GM12878 (cell line): ENCODE results near the gene IGLL1. TPM values are rescaled to one million over a fixed set of nuclear protein-coding genes. Genes with fewer than 3 reads are reported as not detected.

Source experiments
- ATAC-seq: fragments of 200-7000 bp; cut with Tn5 transposase; 3 replicates; pipeline ENCODE4 v1.9.1; 2020; ENCODE audit warnings: mild to moderate bottlenecking, moderate library complexity
- BruUV-seq: library from RNA; stranded (reverse); fragments of 400-500 nt; replicated peaks from 2 replicates; lab custom pipeline; 2021; lab: Mats Ljungman, UMichigan
- CTCF ChIA-PET: fragments of 300-600 bp; sonication (Branson Sonifier 250); formaldehyde crosslinking; extraction: SDS; loops from one replicate; lab custom pipeline; 2021; ENCODE audit warnings: inconsistent platforms; lab: Yijun Ruan, JAX
- POLR2A ChIA-PET: fragments of 350-600 bp; formaldehyde crosslinking; extraction: SDS; loops from one replicate; lab custom pipeline; 2021; ENCODE audit warnings: inconsistent platforms; lab: Charles Lee
- RAD21 ChIA-PET: fragments of 300-600 bp; sonication (Branson Sonifier 250); formaldehyde crosslinking; loops from one replicate; lab custom pipeline; 2023; ENCODE audit warnings: antibody characterized with exemption; ENCODE audit not compliant: unreplicated experiment; lab: Charles Lee
- SMC1A ChIA-PET: fragments of 300-600 bp; sonication (Branson Sonifier 250); formaldehyde crosslinking; loops from one replicate; lab custom pipeline; 2023; ENCODE audit not compliant: unreplicated experiment, uncharacterized antibody; lab: Charles Lee
- DNase-seq: peaks from one replicate; pipeline ENCODE4 v3.0.0-alpha.2; 2011; ENCODE audit warnings: low read depth, low spot score
- FAIRE-seq: peaks from 3 replicates; lab custom pipeline; 2011; peaks lifted over from hg19 to GRCh38; lab: Jason Lieb, UNC
- H2AFZ ChIP-seq: 2 replicates; pipeline ENCODE4 v1.6.0; 2011; ENCODE audit warnings: low read depth, low read length, control low read depth; ENCODE audit not compliant: control insufficient read depth
- H3K27ac ChIP-seq: 2 replicates; pipeline ENCODE4 v1.5.1; 2011; ENCODE audit warnings: control low read depth; ENCODE audit not compliant: control insufficient read depth, insufficient read depth
- H3K27me3 ChIP-seq, 2 experiments: replicated peaks in 1 of 2; 2 replicates each; pipeline versions ENCODE4 v1.6.0 to v1.6.1; 2011; ENCODE audit warnings: low read length in 1 of 2; ENCODE audit not compliant: control insufficient read depth in 2 of 2, insufficient read depth in 2 of 2
- H3K36me3 ChIP-seq, 2 experiments: 2 replicates each; pipeline ENCODE4 v1.5.1; 2011; ENCODE audit warnings: low read length in 1 of 2; ENCODE audit not compliant: control insufficient read depth in 2 of 2, insufficient read depth in 2 of 2
- H3K4me1 ChIP-seq: 2 replicates; pipeline ENCODE4 v1.6.1; 2011; ENCODE audit warnings: mild to moderate bottlenecking, low read length, moderate library complexity, mixed read lengths; ENCODE audit not compliant: control insufficient read depth, insufficient read depth
- H3K4me2 ChIP-seq: 2 replicates; pipeline ENCODE4 v1.6.0; 2011; ENCODE audit warnings: control low read depth; ENCODE audit not compliant: control insufficient read depth, insufficient read depth
- H3K4me3 ChIP-seq: fragments of 200-600 bp; sonication (generic); 2 replicates; pipeline ENCODE4 v1.5.1; 2016
- H3K79me2 ChIP-seq: 2 replicates; pipeline ENCODE4 v1.6.0; 2011; ENCODE audit warnings: low read length; ENCODE audit not compliant: control insufficient read depth, insufficient read depth
- H3K9ac ChIP-seq: 2 replicates; pipeline ENCODE4 v1.8.0; 2011; ENCODE audit warnings: low read length, control low read depth, mixed read lengths; ENCODE audit not compliant: control insufficient read depth, insufficient read depth
- H3K9me3 ChIP-seq: replicated peaks from 3 replicates; pipeline ENCODE4 v1.5.1; 2011; ENCODE audit warnings: mild to moderate bottlenecking, low read length; ENCODE audit not compliant: control insufficient read depth, insufficient read depth
- H4K20me1 ChIP-seq: 2 replicates; pipeline ENCODE4 v1.6.0; 2011; ENCODE audit not compliant: control insufficient read depth, insufficient read depth
- ASH2L ChIP-seq: fragments of 300-600, 200-600 bp; sonication (generic); IDR thresholded peaks from 2 replicates; pipeline ENCODE4 v1.6.1; 2017; ENCODE audit warnings: low read depth, mild to moderate bottlenecking, borderline replicate concordance
- BRCA1 ChIP-seq: IDR thresholded peaks from 2 replicates; pipeline ENCODE4 v1.6.1; 2011; ENCODE audit warnings: low read depth, low read length, improper control_type of control experiment
- CBX3 ChIP-seq: fragments of 200-600 bp; sonication (generic); IDR thresholded peaks from 2 replicates; pipeline ENCODE4 v1.6.1; 2016; ENCODE audit warnings: low read depth, borderline replicate concordance
- CEBPB ChIP-seq, 2 experiments: fragments of 150-350 bp in 1 of 2; IDR thresholded peaks; 2 replicates each; pipeline ENCODE4 v1.6.1; 2012 to 2014; ENCODE audit warnings: low read depth in 2 of 2, low read length in 2 of 2, borderline replicate concordance in 1 of 2, inconsistent platforms in 1 of 2
- FOXM1 ChIP-seq: IDR thresholded peaks from 2 replicates; pipeline ENCODE4 v1.6.1; 2012; ENCODE audit warnings: low read depth, mild to moderate bottlenecking, inconsistent platforms, low read length, moderate library complexity
- GATAD2B ChIP-seq: fragments of 450-650 bp; conservative IDR thresholded peaks from 2 replicates; pipeline ENCODE4 v1.6.1; 2017; ENCODE audit warnings: low read depth, mild to moderate bottlenecking, moderate library complexity
- KAT2A ChIP-seq: conservative IDR thresholded peaks from 2 replicates; pipeline ENCODE4 v1.6.1; 2011; ENCODE audit warnings: low read depth, low read length; ENCODE audit not compliant: control insufficient read depth
- KLF5 ChIP-seq: fragments of 450-650 bp; IDR thresholded peaks from 2 replicates; pipeline ENCODE4 v1.6.1; 2014; ENCODE audit warnings: mild to moderate bottlenecking; ENCODE audit not compliant: partially characterized antibody
- MYC ChIP-seq: IDR thresholded peaks from 2 replicates; pipeline ENCODE4 v1.6.1; 2011; ENCODE audit warnings: mild to moderate bottlenecking, low read length, moderate library complexity, inconsistent platforms; ENCODE audit not compliant: insufficient read depth, insufficient replicate concordance, insufficient read length, severe bottlenecking
- NRF1 ChIP-seq: conservative IDR thresholded peaks from 2 replicates; pipeline ENCODE4 v1.6.1; 2011; ENCODE audit warnings: mild to moderate bottlenecking, low read depth, low read length, improper control_type of control experiment
- ZNF24 ChIP-seq: fragments of 450-650 bp; IDR thresholded peaks from 2 replicates; pipeline ENCODE4 v1.6.1; 2017; ENCODE audit warnings: antibody characterized with exemption, mild to moderate bottlenecking
- WGBS: methylation state at CpG from one replicate; pipeline ENCODE4 v1.1.6; 2016; ENCODE audit warnings: low lambda C conversion rate; ENCODE audit not compliant: insufficient replicate concordance, insufficient coverage; ENCODE audit errors: missing lambda C conversion rate; 5-methylcytosine and 5-hydroxymethylcytosine counted together
- in situ Hi-C: fragments of 300-500 bp; cut with MboI; formaldehyde crosslinking; loops from 9 replicates; pipeline ENCODE4 v1.14.3; 2018; ENCODE audit warnings: mixed read lengths
- intact Hi-C: fragments of 100-400 bp; cut with micrococcal nuclease; formaldehyde crosslinking; loops from one replicate; pipeline ENCODE4 v1.14.2; 2022; ENCODE audit not compliant: unreplicated experiment
- polyA plus RNA-seq, 11 experiments: library from polyadenylated mRNA; depleted of rRNA in 4 of 11; unstranded in 6 of 11; stranded (reverse) in 5 of 11; fragments of >200 nt; fragmentation: Nextera tagmentation in 4 of 11; fragmentation: Illumina TruSeq in 1 of 11; extraction: Ambion mirVana in 4 of 11; extraction: Trizol in 1 of 11; gene quantifications; 1 replicate in 1 of 11; 2 replicates in 10 of 11; pipeline versions ENCODE4 v1.2.1 to v1.2.3, GENCODE V29; 2011 to 2016; ENCODE audit warnings: inconsistent platforms in 2 of 11, missing spikeins in 2 of 11, low read depth in 1 of 11
- total RNA-seq, 4 experiments: library from RNA; depleted of rRNA in 3 of 4; stranded (reverse); fragments of >200 nt in 3 of 4; fragmentation: Illumina TruSeq in 1 of 4; extraction: Trizol in 1 of 4; gene quantifications; 2 replicates each; pipeline versions ENCODE4 v1.2.1 to v1.2.3, GENCODE V29; 2013 to 2021
- TF ChIP-seq, protein P1 (sequence below): IDR thresholded peaks from 2 replicates; pipeline ENCODE4 v1.6.1; 2011; ENCODE audit warnings: mild to moderate bottlenecking, low read depth, low read length, moderate library complexity; ENCODE audit not compliant: insufficient replicate concordance
- TF ChIP-seq, protein P2 (sequence below): IDR thresholded peaks from 2 replicates; pipeline ENCODE4 v1.6.1; 2011; ENCODE audit warnings: borderline replicate concordance, low read depth, mild to moderate bottlenecking, moderate library complexity, low read length; ENCODE audit not compliant: insufficient read depth, poor library complexity, severe bottlenecking
- TF ChIP-seq, protein P3 (sequence below): IDR thresholded peaks from 2 replicates; pipeline ENCODE4 v1.6.1; 2012; ENCODE audit warnings: low read length, inconsistent platforms
- TF ChIP-seq, protein P4 (sequence below): fragments of 450-650 bp; IDR thresholded peaks from 2 replicates; pipeline ENCODE4 v1.6.1; 2017; ENCODE audit warnings: borderline replicate concordance

Gene IGLL1
- total and polyA plus RNA-seq, 10 of the 15 experiments (the other 5 are each of a cell fraction or from before 2014, with no cell fraction given): not detected

DNA sequence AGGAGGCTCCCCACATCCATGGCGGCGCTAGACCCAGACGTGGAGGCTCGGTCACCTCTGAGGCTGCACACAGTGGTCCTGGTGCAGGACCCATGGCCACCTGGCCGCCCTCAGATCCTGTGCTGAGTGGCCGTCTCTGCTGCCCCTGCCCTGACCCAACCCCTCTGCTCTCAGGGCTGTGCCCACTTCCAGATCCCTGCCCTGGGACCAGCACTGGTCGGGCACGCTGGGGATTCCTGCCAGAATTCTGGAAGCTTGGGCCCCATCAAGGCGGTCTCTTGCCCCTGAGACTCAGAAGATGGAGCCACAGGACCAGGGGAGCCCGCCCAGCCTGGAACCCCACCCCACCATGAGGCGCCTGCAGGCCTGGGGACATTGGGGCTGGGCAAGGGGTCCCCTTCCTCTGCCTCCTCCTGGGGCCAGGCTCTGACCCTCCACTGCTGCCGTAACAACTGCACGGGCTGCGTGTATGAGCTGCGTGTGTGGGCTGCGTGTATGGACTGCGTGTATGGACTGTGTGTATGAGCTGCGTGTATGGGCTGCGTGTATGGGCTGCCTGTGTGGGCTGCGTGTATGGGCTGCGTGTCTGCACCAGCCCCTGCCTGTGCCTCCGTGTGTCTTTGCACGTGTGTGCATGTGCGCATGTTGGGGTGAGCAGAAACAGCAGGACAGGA, 48.7 kb downstream of the IGLL1 start (continued):
- TF ChIP-seq, protein P1, sequence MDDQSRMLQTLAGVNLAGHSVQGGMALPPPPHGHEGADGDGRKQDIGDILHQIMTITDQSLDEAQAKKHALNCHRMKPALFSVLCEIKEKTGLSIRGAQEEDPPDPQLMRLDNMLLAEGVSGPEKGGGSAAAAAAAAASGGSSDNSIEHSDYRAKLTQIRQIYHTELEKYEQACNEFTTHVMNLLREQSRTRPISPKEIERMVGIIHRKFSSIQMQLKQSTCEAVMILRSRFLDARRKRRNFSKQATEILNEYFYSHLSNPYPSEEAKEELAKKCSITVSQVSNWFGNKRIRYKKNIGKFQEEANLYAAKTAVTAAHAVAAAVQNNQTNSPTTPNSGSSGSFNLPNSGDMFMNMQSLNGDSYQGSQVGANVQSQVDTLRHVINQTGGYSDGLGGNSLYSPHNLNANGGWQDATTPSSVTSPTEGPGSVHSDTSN: no peak
- TF ChIP-seq NRF1 (no peak), BRCA1 (no peak), FOXM1 (no peak), GATAD2B (no peak), CEBPB (IDR thresholded peaks at IDR 0.05; ENCODE audit: borderline replicate concordance in 1 of 2, low read depth in 2 of 2, low read length in 2 of 2) (no peak), KAT2A (no peak), ASH2L (no peak), KLF5 (no peak), CBX3 (no peak)
- TF ChIP-seq, all 136 proteins: peak for 0

DNA sequence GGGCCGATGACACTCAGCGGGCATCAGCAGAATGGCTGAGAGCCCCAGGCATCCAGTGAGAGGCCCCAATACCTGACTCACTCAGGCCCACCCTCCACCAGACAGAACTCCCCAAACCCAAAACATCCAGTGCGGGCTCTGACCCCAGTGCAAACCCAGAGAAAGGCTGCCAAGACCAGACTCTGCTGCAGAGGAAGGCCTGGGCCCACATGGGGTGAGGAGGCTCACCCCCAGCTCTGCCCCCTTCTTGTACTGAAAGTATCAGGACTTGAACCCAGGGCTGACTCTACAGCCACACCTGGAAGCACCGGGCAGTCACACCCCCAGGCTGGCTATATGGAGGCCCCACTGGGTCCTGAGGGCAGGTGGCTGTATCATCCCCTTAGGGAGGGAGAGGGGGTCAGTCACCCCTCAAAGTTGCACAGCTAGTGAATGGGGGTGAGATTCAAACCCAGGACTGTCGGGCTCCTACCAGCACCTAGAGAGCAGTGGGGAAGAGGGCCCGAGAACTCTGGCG, 49.3 kb downstream of the IGLL1 start:
- Histone ChIP-seq H3K27ac (no peak overlapping the region), H3K79me2 (no peaks in the 10 kb centered on the region), H3K27me3 (peaks cover 0 to 2% of the 10 kb centered on the region in 2 experiments; a peak in 2 of 4 replicates), H3K4me1 (no peaks in the 10 kb centered on the region), H4K20me1 (no peaks in the 10 kb centered on the region), H2AFZ (no peak overlapping the region), H3K9ac (no peak overlapping the region), H3K9me3 (no peaks in the 10 kb centered on the region), H3K4me2 (no peak overlapping the region), H3K4me3 (no peak overlapping the region), H3K36me3 (no peaks in the 10 kb centered on the region)
- intact Hi-C loops: loop anchor here (10.0 kb wide), 1 partner anchor 216 kb away; no protein-coding TSS in a partner anchor
- WGBS: 48% methylated on average over 7 of the region's 7 CpGs
- ChIA-PET SMC1A (no interaction called here), POLR2A (no interaction called here), RAD21 (no interaction called here), CTCF (no interaction called here)
- BruUV-seq: no TSS peak
- in situ Hi-C loops: no loop called here
- ATAC-seq (no peak), DNase-seq (no peak), FAIRE-seq (no peak)
- TF ChIP-seq, protein P2, sequence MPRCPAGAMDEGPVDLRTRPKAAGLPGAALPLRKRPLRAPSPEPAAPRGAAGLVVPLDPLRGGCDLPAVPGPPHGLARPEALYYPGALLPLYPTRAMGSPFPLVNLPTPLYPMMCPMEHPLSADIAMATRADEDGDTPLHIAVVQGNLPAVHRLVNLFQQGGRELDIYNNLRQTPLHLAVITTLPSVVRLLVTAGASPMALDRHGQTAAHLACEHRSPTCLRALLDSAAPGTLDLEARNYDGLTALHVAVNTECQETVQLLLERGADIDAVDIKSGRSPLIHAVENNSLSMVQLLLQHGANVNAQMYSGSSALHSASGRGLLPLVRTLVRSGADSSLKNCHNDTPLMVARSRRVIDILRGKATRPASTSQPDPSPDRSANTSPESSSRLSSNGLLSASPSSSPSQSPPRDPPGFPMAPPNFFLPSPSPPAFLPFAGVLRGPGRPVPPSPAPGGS: no peak
- TF ChIP-seq ZNF24: no peak
- TF ChIP-seq MYC: no peak
- TF ChIP-seq, protein P3, sequence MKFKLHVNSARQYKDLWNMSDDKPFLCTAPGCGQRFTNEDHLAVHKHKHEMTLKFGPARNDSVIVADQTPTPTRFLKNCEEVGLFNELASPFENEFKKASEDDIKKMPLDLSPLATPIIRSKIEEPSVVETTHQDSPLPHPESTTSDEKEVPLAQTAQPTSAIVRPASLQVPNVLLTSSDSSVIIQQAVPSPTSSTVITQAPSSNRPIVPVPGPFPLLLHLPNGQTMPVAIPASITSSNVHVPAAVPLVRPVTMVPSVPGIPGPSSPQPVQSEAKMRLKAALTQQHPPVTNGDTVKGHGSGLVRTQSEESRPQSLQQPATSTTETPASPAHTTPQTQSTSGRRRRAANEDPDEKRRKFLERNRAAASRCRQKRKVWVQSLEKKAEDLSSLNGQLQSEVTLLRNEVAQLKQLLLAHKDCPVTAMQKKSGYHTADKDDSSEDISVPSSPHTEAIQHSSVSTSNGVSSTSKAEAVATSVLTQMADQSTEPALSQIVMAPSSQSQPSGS: no peak
- TF ChIP-seq, protein P4, sequence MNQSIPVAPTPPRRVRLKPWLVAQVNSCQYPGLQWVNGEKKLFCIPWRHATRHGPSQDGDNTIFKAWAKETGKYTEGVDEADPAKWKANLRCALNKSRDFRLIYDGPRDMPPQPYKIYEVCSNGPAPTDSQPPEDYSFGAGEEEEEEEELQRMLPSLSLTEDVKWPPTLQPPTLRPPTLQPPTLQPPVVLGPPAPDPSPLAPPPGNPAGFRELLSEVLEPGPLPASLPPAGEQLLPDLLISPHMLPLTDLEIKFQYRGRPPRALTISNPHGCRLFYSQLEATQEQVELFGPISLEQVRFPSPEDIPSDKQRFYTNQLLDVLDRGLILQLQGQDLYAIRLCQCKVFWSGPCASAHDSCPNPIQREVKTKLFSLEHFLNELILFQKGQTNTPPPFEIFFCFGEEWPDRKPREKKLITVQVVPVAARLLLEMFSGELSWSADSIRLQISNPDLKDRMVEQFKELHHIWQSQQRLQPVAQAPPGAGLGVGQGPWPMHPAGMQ: no peak
